Suprapubic skin (tissue), 4 donors: Measurements from ENCODE around the gene SLC16A8. TPM values are rescaled to one million over a fixed set of nuclear protein-coding genes. Genes with fewer than 3 reads are reported as not detected.

Experiments
- DNase-seq, 2 donors: peaks; one replicate each; pipeline ENCODE4 v3.0.0-alpha.2; 2019; ENCODE audit warnings: low spot score in 2 of 2
- H3K27ac ChIP-seq: fragments of 200-600 bp; sonication (generic); one replicate; pipeline ENCODE4 v1.5.1; 2019
- H3K27me3 ChIP-seq: fragments of 200-600 bp; sonication (generic); one replicate; pipeline ENCODE4 v1.5.1; 2019
- H3K36me3 ChIP-seq: fragments of 200-600 bp; sonication (generic); one replicate; pipeline ENCODE4 v1.5.1; 2019
- H3K4me1 ChIP-seq: fragments of 200-600 bp; sonication (generic); one replicate; pipeline ENCODE4 v1.5.1; 2019
- H3K4me3 ChIP-seq: fragments of 200-600 bp; sonication (generic); one replicate; pipeline ENCODE4 v1.5.1; 2019; ENCODE audit warnings: mild to moderate bottlenecking
- H3K9me3 ChIP-seq: fragments of 200-600 bp; sonication (generic); one replicate; pipeline ENCODE4 v1.5.1; 2019
- EP300 ChIP-seq: sonication (generic); formaldehyde crosslinking; IDR thresholded peaks from one replicate; pipeline ENCODE4 v1.6.1; 2017; ENCODE audit warnings: antibody characterized with exemption
- POLR2A ChIP-seq, 2 donors: fragments of 450-650 bp; IDR thresholded peaks; one replicate each; pipeline ENCODE4 v1.6.1; 2017; ENCODE audit warnings: antibody characterized with exemption in 2 of 2, mild to moderate bottlenecking in 2 of 2, moderate library complexity in 2 of 2
- POLR2AphosphoS5 ChIP-seq, 3 donors: sonication (generic); formaldehyde crosslinking; IDR thresholded peaks; one replicate each; pipeline ENCODE4 v1.6.1; 2017; ENCODE audit warnings: antibody characterized with exemption in 3 of 3
- WGBS: methylation state at CpG from one replicate; pipeline ENCODE4 v1.1.5; 2018; 5-methylcytosine and 5-hydroxymethylcytosine counted together
- total RNA-seq, 4 donors: library from RNA; depleted of rRNA; stranded (reverse); fragments of >200 nt; gene quantifications; one replicate each; pipeline ENCODE4 v1.1.0, GENCODE V29; 2016
- TF ChIP-seq, protein P1 (sequence below), 2 donors: fragments of 200-600 bp in 1 of 2; fragments of 450-650 bp in 1 of 2; sonication (generic) in 1 of 2; IDR thresholded peaks; one replicate each; pipeline ENCODE4 v1.5.1; 2016 to 2019; ENCODE audit warnings: antibody characterized with exemption in 2 of 2, mild to moderate bottlenecking in 1 of 2, moderate library complexity in 1 of 2

Gene SLC16A8
- total RNA-seq, 4 donors from 2014 or later, result not detected

DNA sequence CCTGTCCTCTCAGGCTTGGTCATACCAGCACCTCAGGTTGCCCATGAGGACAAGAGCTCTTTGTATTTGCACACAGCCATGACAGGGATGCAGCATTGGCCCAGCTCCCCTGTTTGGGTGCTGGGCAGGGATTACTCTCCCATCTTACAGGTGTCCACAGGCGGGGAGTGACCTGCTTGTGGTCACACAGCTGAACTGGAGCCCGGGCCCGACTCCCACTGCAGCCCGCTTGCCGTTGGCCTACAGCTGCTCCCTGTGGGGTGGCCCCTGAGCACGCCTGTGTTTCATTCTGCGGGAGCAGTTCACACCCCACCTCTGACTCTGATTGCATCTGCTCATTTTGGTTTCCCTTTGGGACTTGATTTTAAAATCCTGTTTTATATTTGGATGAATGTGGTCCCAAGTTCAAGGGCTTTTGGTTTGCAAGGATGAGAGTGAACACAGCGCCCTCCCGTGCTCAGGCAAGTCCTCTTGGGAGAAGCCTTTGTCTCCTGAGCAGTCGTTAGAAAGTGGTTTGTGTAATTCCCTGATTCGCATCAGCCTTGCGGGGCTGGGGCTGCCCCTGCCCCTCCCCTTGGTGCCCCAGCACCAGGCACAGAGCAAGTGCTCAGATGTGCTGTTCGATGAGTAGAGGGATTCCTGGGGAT lies 17.5 kb downstream of the SLC16A8 start:
- Histone ChIP-seq H3K9me3 (no peaks in the 10 kb centered on the region), H3K4me3 (no peak overlapping the region), H3K4me1 (peaks cover 36% of the 10 kb centered on the region), H3K27me3 (no peaks in the 10 kb centered on the region), H3K36me3 (peaks cover 73% of the 10 kb centered on the region), H3K27ac (peak overlapping the region; percentile 67)
- WGBS, result 82% methylated on average over 13 of the region's 13 CpGs
- no peak for TF ChIP-seq POLR2AphosphoS5 (IDR thresholded peaks at IDR 0.05)
- no peak for TF ChIP-seq POLR2A (IDR thresholded peaks at IDR 0.05)
- TF ChIP-seq, protein P1, sequence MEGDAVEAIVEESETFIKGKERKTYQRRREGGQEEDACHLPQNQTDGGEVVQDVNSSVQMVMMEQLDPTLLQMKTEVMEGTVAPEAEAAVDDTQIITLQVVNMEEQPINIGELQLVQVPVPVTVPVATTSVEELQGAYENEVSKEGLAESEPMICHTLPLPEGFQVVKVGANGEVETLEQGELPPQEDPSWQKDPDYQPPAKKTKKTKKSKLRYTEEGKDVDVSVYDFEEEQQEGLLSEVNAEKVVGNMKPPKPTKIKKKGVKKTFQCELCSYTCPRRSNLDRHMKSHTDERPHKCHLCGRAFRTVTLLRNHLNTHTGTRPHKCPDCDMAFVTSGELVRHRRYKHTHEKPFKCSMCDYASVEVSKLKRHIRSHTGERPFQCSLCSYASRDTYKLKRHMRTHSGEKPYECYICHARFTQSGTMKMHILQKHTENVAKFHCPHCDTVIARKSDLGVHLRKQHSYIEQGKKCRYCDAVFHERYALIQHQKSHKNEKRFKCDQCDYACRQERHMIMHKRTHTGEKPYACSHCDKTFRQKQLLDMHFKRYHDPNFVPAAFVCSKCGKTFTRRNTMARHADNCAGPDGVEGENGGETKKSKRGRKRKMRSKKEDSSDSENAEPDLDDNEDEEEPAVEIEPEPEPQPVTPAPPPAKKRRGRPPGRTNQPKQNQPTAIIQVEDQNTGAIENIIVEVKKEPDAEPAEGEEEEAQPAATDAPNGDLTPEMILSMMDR (IDR thresholded peaks at IDR 0.05), result no peak
- no peak for TF ChIP-seq EP300
- DNase-seq, result no peak

- 99% methylated on average over 8 of the region's 8 CpGs for WGBS
- Histone ChIP-seq H3K4me1 (peaks cover 37% of the 10 kb centered on the region), H3K9me3 (no peaks in the 10 kb centered on the region), H3K36me3 (peaks cover 69% of the 10 kb centered on the region), H3K27ac (peak overlapping the region; percentile 67), H3K27me3 (no peaks in the 10 kb centered on the region), H3K4me3 (no peak overlapping the region)
- TF ChIP-seq, protein P1 (IDR thresholded peaks at IDR 0.05), result no peak
- TF ChIP-seq EP300, result no peak
- no peak for TF ChIP-seq POLR2AphosphoS5 (IDR thresholded peaks at IDR 0.05)
- no peak for TF ChIP-seq POLR2A (IDR thresholded peaks at IDR 0.05)
- no peak for DNase-seq
Observed at GRCh38 chr22:38065539-38065938, 18.4 kb downstream of the SLC16A8 start.

GRCh38 chr22:38062791-38063190 lies 21.2 kb downstream of the SLC16A8 start:
- no peak for TF ChIP-seq EP300
- TF ChIP-seq POLR2AphosphoS5 (IDR thresholded peaks at IDR 0.05), result peak in 2 of 3 donors; percentile 88 to 95
- Histone ChIP-seq H3K9me3 (no peaks in the 10 kb centered on the region), H3K36me3 (peaks cover 56% of the 10 kb centered on the region), H3K4me3 (no peak overlapping the region), H3K4me1 (peaks cover 40% of the 10 kb centered on the region), H3K27me3 (no peaks in the 10 kb centered on the region), H3K27ac (peak overlapping the region; percentile 93)
- no peak for DNase-seq
- WGBS, result 63% methylated on average over 6 of the region's 6 CpGs

GRCh38 chr22:38056969-38057891 lies 26.8 kb downstream of the SLC16A8 start, which contains the start of gene PICK1:
Gene PICK1 (plus strand): TSS chr22:38057404. CDS start chr22:38057810, 406 bp downstream.
- Histone ChIP-seq H3K4me3 (peak within 1 kb of the TSS; percentile 64), H3K27ac (peak within 1 kb of the TSS; percentile 91), H3K9me3 (no peaks in the 10 kb centered on the region), H3K36me3 (peaks cover 18% of the 10 kb centered on the region), H3K27me3 (no peaks in the 10 kb centered on the region), H3K4me1 (peaks cover 24% of the 10 kb centered on the region)
- TF ChIP-seq, protein P1 (IDR thresholded peaks at IDR 0.05), result no peak
- TF ChIP-seq POLR2AphosphoS5 (IDR thresholded peaks at IDR 0.05), result peak in 2 of 3 donors; percentile 32 to 74
- no peak for TF ChIP-seq EP300
- peak in 1 of 2 donors; percentile 20 for TF ChIP-seq POLR2A (IDR thresholded peaks at IDR 0.05)
- DNase-seq, result peak; percentile 92 to 95
- 2% methylated on average over 36 of the region's 47 CpGs for WGBS

GRCh38 chr22:38051900-38052862 lies 31.8 kb downstream of the SLC16A8 start:
- no peaks in the 10 kb centered on the region for H3K9me3 ChIP-seq
- H3K27ac ChIP-seq, result no peak overlapping the region
- no peaks in the 10 kb centered on the region for H3K27me3 ChIP-seq
- H3K4me3 ChIP-seq, result no peak overlapping the region
- peaks cover 14% of the 10 kb centered on the region for H3K4me1 ChIP-seq
- peak; percentile 85 to 93 for DNase-seq
- no peak for TF ChIP-seq EP300
- TF ChIP-seq, protein P1 (IDR thresholded peaks at IDR 0.05), result peak; percentile 80 to 87
- H3K36me3 ChIP-seq, result no peaks in the 10 kb centered on the region
- WGBS, result 29% methylated on average over 15 of the region's 30 CpGs
